Measurements from ENCODE around the gene TMEM132C. TPM values are rescaled to one million over a fixed set of nuclear protein-coding genes. Genes with fewer than 3 reads are reported as not detected.

TMEM132C gene
- total RNA-seq, 2 experiments from 2014 or later: not detected

- ChIA-PET CTCF (ENCODE audit: unreplicated experiment) (no interaction called here), POLR2A (interaction anchor here (1.0 kb wide), 1 partner anchor 9 kb away, joined by 4 read pairs; no protein-coding TSS in a partner anchor)
- H3K27ac ChIP-seq (ENCODE audit: low read depth, low read length, poor library complexity, severe bottlenecking): no peak overlapping the region
- no peak for TF ChIP-seq EZH2phosphoT487 (IDR thresholded peaks at IDR 0.05; ENCODE audit: borderline replicate concordance, low read depth, low read length)
- no peaks in the 10 kb centered on the region for H3K4me1 ChIP-seq (ENCODE audit: insufficient read depth, low read length, poor library complexity, severe bottlenecking)
- H3K9me3 ChIP-seq (ENCODE audit: low read length): no peaks in the 10 kb centered on the region
- no peaks in the 10 kb centered on the region for H3K79me2 ChIP-seq (ENCODE audit: insufficient read depth, low read depth, low read length)
- H3K4me2 ChIP-seq (ENCODE audit: low read length): no peak overlapping the region
- no peak for DNase-seq (ENCODE audit: low spot score)
- no peaks in the 10 kb centered on the region for H4K20me1 ChIP-seq (ENCODE audit: insufficient read depth, low read length)
- H3K4me3 ChIP-seq (ENCODE audit: low read depth, low read length, poor library complexity, severe bottlenecking): no peak overlapping the region
- no peaks in the 10 kb centered on the region for H3K9me2 ChIP-seq (ENCODE audit: insufficient read depth, low read length)
- no peak overlapping the region for H2AFZ ChIP-seq (ENCODE audit: low read length)
- no peaks in the 10 kb centered on the region for H3K36me3 ChIP-seq (ENCODE audit: insufficient read depth, low read length)
- no TSS peak for BruUV-seq (replicated peaks)
- intact Hi-C loops (cut with micrococcal nuclease; ENCODE audit: unreplicated experiment): no loop called here
Measured at GRCh38 chr12:128507470-128507869, 240.5 kb downstream of the TMEM132C start.

- ChIA-PET CTCF (ENCODE audit: unreplicated experiment) (no interaction called here), POLR2A (no interaction called here)
- BruUV-seq (replicated peaks): no TSS peak
- DNase-seq (ENCODE audit: low spot score): no peak
- H4K20me1 ChIP-seq (ENCODE audit: insufficient read depth, low read length): no peaks in the 10 kb centered on the region
- H3K4me3 ChIP-seq (ENCODE audit: low read depth, low read length, poor library complexity, severe bottlenecking): no peak overlapping the region
- no peaks in the 10 kb centered on the region for H3K9me2 ChIP-seq (ENCODE audit: insufficient read depth, low read length)
- no peaks in the 10 kb centered on the region for H3K4me1 ChIP-seq (ENCODE audit: insufficient read depth, low read length, poor library complexity, severe bottlenecking)
- H3K79me2 ChIP-seq (ENCODE audit: insufficient read depth, low read depth, low read length): no peaks in the 10 kb centered on the region
- H3K4me2 ChIP-seq (ENCODE audit: low read length): no peak overlapping the region
- intact Hi-C loops (cut with micrococcal nuclease; ENCODE audit: unreplicated experiment): no loop called here
- H3K27ac ChIP-seq (ENCODE audit: low read depth, low read length, poor library complexity, severe bottlenecking): no peak overlapping the region
- TF ChIP-seq CTCF (conservative IDR thresholded peaks at IDR 0.05; ENCODE audit: low read length) (no peak), EZH2phosphoT487 (IDR thresholded peaks at IDR 0.05; ENCODE audit: borderline replicate concordance, low read depth, low read length) (no peak)
- no peaks in the 10 kb centered on the region for H3K9me3 ChIP-seq (ENCODE audit: low read length)
- no peaks in the 10 kb centered on the region for H3K36me3 ChIP-seq (ENCODE audit: insufficient read depth, low read length)
- H2AFZ ChIP-seq (ENCODE audit: low read length): no peak overlapping the region
Measured at GRCh38 chr12:128509170-128509569, 242.2 kb downstream of the TMEM132C start.

GRCh38 chr12:128510511-128510910 is 243.5 kb downstream of the TMEM132C start:
- Histone ChIP-seq H3K9me2 (ENCODE audit: insufficient read depth, low read length) (no peaks in the 10 kb centered on the region), H2AFZ (ENCODE audit: low read length) (no peak overlapping the region), H4K20me1 (ENCODE audit: insufficient read depth, low read length) (no peaks in the 10 kb centered on the region), H3K4me2 (ENCODE audit: low read length) (no peak overlapping the region), H3K4me3 (ENCODE audit: low read depth, low read length, poor library complexity, severe bottlenecking) (no peak overlapping the region), H3K36me3 (ENCODE audit: insufficient read depth, low read length) (no peaks in the 10 kb centered on the region), H3K79me2 (ENCODE audit: insufficient read depth, low read depth, low read length) (no peaks in the 10 kb centered on the region), H3K27ac (ENCODE audit: low read depth, low read length, poor library complexity, severe bottlenecking) (no peak overlapping the region), H3K9me3 (ENCODE audit: low read length) (no peaks in the 10 kb centered on the region), H3K4me1 (ENCODE audit: insufficient read depth, low read length, poor library complexity, severe bottlenecking) (no peaks in the 10 kb centered on the region)
- ChIA-PET POLR2A (no interaction called here), CTCF (ENCODE audit: unreplicated experiment) (no interaction called here)
- no TSS peak for BruUV-seq (replicated peaks)
- TF ChIP-seq CTCF (conservative IDR thresholded peaks at IDR 0.05; ENCODE audit: low read length) (no peak), EZH2phosphoT487 (IDR thresholded peaks at IDR 0.05; ENCODE audit: borderline replicate concordance, low read depth, low read length) (no peak)
- DNase-seq (ENCODE audit: low spot score): no peak
- intact Hi-C loops (cut with micrococcal nuclease; ENCODE audit: unreplicated experiment): no loop called here

Data from OCI-LY7 (cell line).